Psoas muscle (tissue), 8 donors: ENCODE measurements around the gene FAM120B. TPM values are rescaled to one million over a fixed set of nuclear protein-coding genes. Genes with fewer than 3 reads are reported as not detected.
"Not testable (repeated sequence)": the region's sequence is repeated elsewhere in the genome, so short reads cannot be mapped to it uniquely, and the experiment has no call there.

Experiments
- ATAC-seq, 4 donors: fragments of 200-7000 bp; cut with Tn5 transposase; one replicate each; pipeline ENCODE4 v1.9.1; 2020; ENCODE audit warnings: moderate library complexity in 3 of 4, mild to moderate bottlenecking in 2 of 4
- DNase-seq, 2 donors: peaks; one replicate each; pipeline ENCODE4 v3.0.0-alpha.2; 2020
- H3K27ac ChIP-seq: fragments of 200-600 bp; one replicate; pipeline ENCODE4 v1.8.0; 2022
- H3K27me3 ChIP-seq, 3 donors: fragments of 200-600 bp in 1 of 3; one replicate each; pipeline versions ENCODE4 v1.6.1 to v1.8.0; 2013 to 2022; ENCODE audit warnings: low read length in 2 of 3, mild to moderate bottlenecking in 2 of 3, moderate library complexity in 1 of 3; ENCODE audit not compliant: insufficient read depth in 3 of 3
- H3K36me3 ChIP-seq, 2 donors: fragments of 200-600 bp in 1 of 2; one replicate each; pipeline versions ENCODE4 v1.6.1 to v1.8.0; 2013 to 2022; ENCODE audit warnings: low read depth in 1 of 2, mild to moderate bottlenecking in 1 of 2, moderate library complexity in 1 of 2; ENCODE audit not compliant: insufficient read depth in 1 of 2
- H3K4me1 ChIP-seq: fragments of 200-600 bp; one replicate; pipeline ENCODE4 v1.8.0; 2022
- H3K4me3 ChIP-seq: fragments of 200-600 bp; one replicate; pipeline ENCODE4 v1.8.0; 2022; ENCODE audit warnings: mild to moderate bottlenecking
- H3K9me3 ChIP-seq: fragments of 200-600 bp; one replicate; pipeline ENCODE4 v1.8.0; 2022
- CTCF ChIP-seq: fragments of 200-600 bp; IDR thresholded peaks from one replicate; pipeline ENCODE4 v1.8.0; 2022; ENCODE audit warnings: antibody characterized with exemption
- WGBS, 3 donors: extraction: QIAGEN DNeasy Blood & Tissue Kit; methylation state at CpG; one replicate each; pipeline versions ENCODE4 v1.1.6 to v1.1.7; 2013; 5-methylcytosine and 5-hydroxymethylcytosine counted together
- intact Hi-C, 2 donors: fragments of 100-400 bp; cut with DNase I; formaldehyde crosslinking; loops; one replicate each; pipeline versions ENCODE4 v1.11.0 to v1.14.2; 2022
- polyA plus RNA-seq, 3 donors: library from polyadenylated mRNA; stranded (reverse); fragments of 200-250 nt; gene quantifications; one replicate each; pipeline ENCODE4 v1.2.3, GENCODE V29; 2013
- total RNA-seq, 4 donors: library from RNA; stranded (reverse); fragmentation: NEBNext Ultra II Directional in 2 of 4; extraction: Animal tissue kit (Norgen Biotek cat#: 25700) in 2 of 4; gene quantifications; one replicate each; pipeline versions ENCODE4 v1.2.1 to v1.2.4, GENCODE V29; 2021 to 2023
- donor health status: healthy with polysubstance abuse.
- donor health status: DM: no; HTN: no; CAD: no; lungs with moderate emphysema.
- donor health status: Bipolar disorder and iron deficiency.
- donor health status: healthy.
- donor health status: DM: yes; HTN: yes; CAD: no.
- donor health status: DM: no; HTN: no; CAD: no.
- donor health status: DM: no; HTN: no; CAD: no.
- donor health status: DM: yes; HTN: yes; CAD: no.

Gene FAM120B
- total and polyA plus RNA-seq, 7 donors: 9.2 to 24.2 (median 19.4) TPM

GRCh38 chr6:170347975-170348374 lies 41.4 kb downstream of the FAM120B start:
- no peak for DNase-seq
- H3K4me1 ChIP-seq: peaks cover 4% of the 10 kb centered on the region
- intact Hi-C loops: no loop called here
- no peak overlapping the region for H3K4me3 ChIP-seq
- TF ChIP-seq CTCF: no peak
- peaks cover 5 to 45% of the 10 kb centered on the region in 2 donors for H3K36me3 ChIP-seq
- no peaks in the 10 kb centered on the region for H3K9me3 ChIP-seq
- no peak overlapping the region for H3K27ac ChIP-seq
- WGBS, 3 donors: 71 to 75% (median 71%) methylated on average over 6 of the region's 6 CpGs
- no peaks in the 10 kb centered on the region for H3K27me3 ChIP-seq
- no peak for ATAC-seq

- H3K27ac ChIP-seq, DNase-seq, H3K9me3 ChIP-seq, H3K4me1 ChIP-seq, H3K27me3 ChIP-seq, ATAC-seq, H3K4me3 ChIP-seq, intact Hi-C loops: not testable (repeated sequence)
- H3K36me3 ChIP-seq: peaks cover 5 to 46% of the 10 kb centered on the region in 2 donors
Observed at GRCh38 chr6:170351456-170351855, 44.9 kb downstream of the FAM120B start.

- H3K27ac ChIP-seq, ATAC-seq, H3K4me3 ChIP-seq, intact Hi-C loops, H3K4me1 ChIP-seq, H3K9me3 ChIP-seq, H3K27me3 ChIP-seq, DNase-seq: not testable (repeated sequence)
- WGBS, 3 donors: 85 to 90% (median 90%) methylated on average over 1 of the region's 1 CpG
- peaks cover under 1 to 50% of the 10 kb centered on the region in 2 donors for H3K36me3 ChIP-seq
Observed at GRCh38 chr6:170355190-170355589, 48.6 kb downstream of the FAM120B start.

GRCh38 chr6:170355661-170356060 lies 49.1 kb downstream of the FAM120B start:
- 90 to 92% (median 91%) methylated on average over 6 of the region's 6 CpGs for WGBS, 3 donors
- no peak overlapping the region for H3K27ac ChIP-seq
- H3K36me3 ChIP-seq: peaks cover 0 to 47% of the 10 kb centered on the region in 2 donors
- H3K9me3 ChIP-seq: no peaks in the 10 kb centered on the region
- intact Hi-C loops: loop anchor here in 1 of 2 donors (2.0 kb wide), 1 partner anchor 15 kb away; no protein-coding TSS in a partner anchor
- no peak overlapping the region for H3K4me3 ChIP-seq
- ATAC-seq: no peak
- peaks cover 7% of the 10 kb centered on the region for H3K4me1 ChIP-seq
- DNase-seq: no peak
- no peak for TF ChIP-seq CTCF
- H3K27me3 ChIP-seq: no peaks in the 10 kb centered on the region

GRCh38 chr6:170357812-170358211 lies 51.3 kb downstream of the FAM120B start:
- intact Hi-C loops: loop anchor here in 1 of 2 donors (2.0 kb wide), 1 partner anchor 13 kb away; no protein-coding TSS in a partner anchor
- peaks cover 7% of the 10 kb centered on the region for H3K4me1 ChIP-seq
- H3K9me3 ChIP-seq: no peaks in the 10 kb centered on the region
- peak in 2 of 4 donors; percentile 22 to 33 for ATAC-seq
- no peaks in the 10 kb centered on the region for H3K27me3 ChIP-seq
- no peak for TF ChIP-seq CTCF
- H3K27ac ChIP-seq: no peak overlapping the region
- no peak overlapping the region for H3K4me3 ChIP-seq
- peaks cover 0 to 50% of the 10 kb centered on the region in 2 donors for H3K36me3 ChIP-seq
- DNase-seq: no peak
- 93 to 97% (median 96%) methylated on average over 5 of the region's 5 CpGs for WGBS, 3 donors

GRCh38 chr6:170358496-170358895 lies 51.9 kb downstream of the FAM120B start:
- DNase-seq: peak in 1 of 2 donors; percentile 35
- Histone ChIP-seq H3K36me3 (peaks cover 0 to 56% of the 10 kb centered on the region in 2 donors), H3K4me3 (no peak overlapping the region), H3K27ac (no peak overlapping the region), H3K4me1 (peaks cover 7% of the 10 kb centered on the region), H3K27me3 (no peaks in the 10 kb centered on the region), H3K9me3 (no peaks in the 10 kb centered on the region)
- WGBS, 3 donors: 49 to 68% (median 61%) methylated on average over 6 of the region's 6 CpGs
- TF ChIP-seq CTCF: no peak
- intact Hi-C loops: no loop called here
- peak in 2 of 4 donors; percentile 63 to 69 for ATAC-seq
